ENCODE data around the gene TPSG1. TPM values are rescaled to one million over a fixed set of nuclear protein-coding genes. Genes with fewer than 3 reads are reported as not detected.

Gene TPSG1
- total RNA-seq = not detected

GRCh38 chr16:1225051-1225451 is at the start of gene TPSG1:
Gene TPSG1, minus strand, starts transcription at chr16:1225268. Its CDS starts 16 bp downstream, at chr16:1225252.

GRCh38 chr16:1255276-1256122 is 30.4 kb upstream of the TPSG1 start, which contains the start of gene TPSD1:
Gene TPSD1, plus strand, starts transcription at chr16:1256069. Its CDS starts 212 bp downstream, at chr16:1256281.

GRCh38 chr16:1240436-1240835 is 15.4 kb upstream of the TPSG1 start, which contains the start of gene TPSAB1:
Gene TPSAB1, plus strand, starts transcription at chr16:1240705. Its CDS starts 234 bp downstream, at chr16:1240939.

GRCh38 chr16:1230084-1230470 is 5.0 kb upstream of the TPSG1 start, which contains the start of gene TPSB2:
Gene TPSB2, minus strand, starts transcription at chr16:1230184. Its CDS starts 233 bp downstream, at chr16:1229951.

Other genes starting within 250 kb of the TPSG1 start
- 28.5 TPM for gene SOX8, start 243.5 kb downstream of the TPSG1 start, total RNA-seq
- not detected for gene SSTR5, start 152.5 kb downstream of the TPSG1 start, total RNA-seq
- 0.63 TPM for gene C1QTNF8, start 129.0 kb downstream of the TPSG1 start, total RNA-seq
- gene CACNA1H, start 72.2 kb downstream of the TPSG1 start, total RNA-seq = 32.9 TPM
- not detected for gene TPSB2, start 4.9 kb upstream of the TPSG1 start, total RNA-seq
- gene TPSAB1, start 15.4 kb upstream of the TPSG1 start, total RNA-seq = not detected
- gene TPSD1, start 30.8 kb upstream of the TPSG1 start, total RNA-seq = not detected
- 87.0 TPM for gene UBE2I, start 84.4 kb upstream of the TPSG1 start, total RNA-seq
- 9.1 TPM for gene BAIAP3, start 108.4 kb upstream of the TPSG1 start, total RNA-seq
- 36.6 TPM for gene TSR3, start 126.6 kb upstream of the TPSG1 start, total RNA-seq
- 23.8 TPM for gene GNPTG, start 126.7 kb upstream of the TPSG1 start, total RNA-seq
- 20.0 TPM for gene UNKL, start 189.4 kb upstream of the TPSG1 start, total RNA-seq
- 8.1 TPM for gene UQCC4, start 195.5 kb upstream of the TPSG1 start, total RNA-seq
- not detected for gene PERCC1, start 205.8 kb upstream of the TPSG1 start, total RNA-seq
- gene CCDC154, start 219.3 kb upstream of the TPSG1 start, total RNA-seq = 1.9 TPM
- 51.0 TPM for gene CLCN7, start 249.8 kb upstream of the TPSG1 start, total RNA-seq